ENCODE data around the gene BRINP1.

GRCh38 chr9:119398350-119398749, 29.1 kb upstream of the BRINP1 start:
- TF ChIP-seq CTCF (IDR thresholded peaks at IDR 0.05) (no peak), POLR2A (IDR thresholded peaks at IDR 0.05) (no peak)
